Ovary (tissue), 3 donors: Measurements from ENCODE around the gene TRMT112.

Experiments
- EP300 ChIP-seq: sonication (generic); formaldehyde crosslinking; IDR thresholded peaks from one replicate; pipeline ENCODE4 v1.6.1; 2017; ENCODE audit warnings: antibody characterized with exemption
- POLR2A ChIP-seq: fragments of 450-650 bp; IDR thresholded peaks from one replicate; pipeline ENCODE4 v1.6.1; 2017; ENCODE audit warnings: antibody characterized with exemption, mild to moderate bottlenecking, moderate library complexity
- TF ChIP-seq, protein P1 (sequence below), 3 donors: fragments of 450-650 bp in 2 of 3; fragments of 200-600 bp in 1 of 3; IDR thresholded peaks; one replicate each; pipeline versions ENCODE4 v1.5.1 to v1.8.0; 2016 to 2022; ENCODE audit warnings: antibody characterized with exemption in 3 of 3, mild to moderate bottlenecking in 1 of 3
- donor health status: DM: no; HTN: no; CAD: no.

DNA sequence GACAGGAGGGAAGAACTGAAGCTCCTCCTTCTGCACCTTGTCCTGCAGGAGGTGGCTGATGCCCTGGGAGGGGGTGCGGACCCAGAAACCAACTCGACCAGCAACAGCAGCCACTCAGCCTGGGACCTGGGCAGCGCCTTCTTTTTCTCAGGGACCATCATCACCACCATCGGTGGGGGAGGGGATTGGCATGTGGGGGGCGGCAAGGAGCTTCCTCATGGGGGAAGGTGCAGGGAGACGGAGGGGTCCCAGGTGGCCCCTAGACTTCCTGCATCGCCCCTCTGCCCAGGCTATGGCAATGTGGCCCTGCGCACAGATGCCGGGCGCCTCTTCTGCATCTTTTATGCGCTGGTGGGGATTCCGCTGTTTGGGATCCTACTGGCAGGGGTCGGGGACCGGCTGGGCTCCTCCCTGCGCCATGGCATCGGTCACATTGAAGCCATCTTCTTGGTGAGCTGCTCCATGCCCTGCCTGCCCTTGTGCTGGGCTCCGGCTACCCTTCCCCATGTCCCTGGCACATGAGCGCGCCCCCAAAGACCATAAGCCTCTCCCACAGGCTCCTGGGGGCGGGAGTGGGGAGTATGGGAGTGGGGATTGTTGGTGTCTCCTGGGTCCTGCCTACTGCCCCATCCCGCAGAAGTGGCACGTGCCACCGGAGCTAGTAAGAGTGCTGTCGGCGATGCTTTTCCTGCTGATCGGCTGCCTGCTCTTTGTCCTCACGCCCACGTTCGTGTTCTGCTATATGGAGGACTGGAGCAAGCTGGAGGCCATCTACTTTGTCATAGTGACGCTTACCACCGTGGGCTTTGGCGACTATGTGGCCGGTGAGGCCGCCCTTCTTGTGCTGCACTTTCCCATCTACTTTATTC, 20.3 kb downstream of the TRMT112 start:
- TF ChIP-seq, protein P1, sequence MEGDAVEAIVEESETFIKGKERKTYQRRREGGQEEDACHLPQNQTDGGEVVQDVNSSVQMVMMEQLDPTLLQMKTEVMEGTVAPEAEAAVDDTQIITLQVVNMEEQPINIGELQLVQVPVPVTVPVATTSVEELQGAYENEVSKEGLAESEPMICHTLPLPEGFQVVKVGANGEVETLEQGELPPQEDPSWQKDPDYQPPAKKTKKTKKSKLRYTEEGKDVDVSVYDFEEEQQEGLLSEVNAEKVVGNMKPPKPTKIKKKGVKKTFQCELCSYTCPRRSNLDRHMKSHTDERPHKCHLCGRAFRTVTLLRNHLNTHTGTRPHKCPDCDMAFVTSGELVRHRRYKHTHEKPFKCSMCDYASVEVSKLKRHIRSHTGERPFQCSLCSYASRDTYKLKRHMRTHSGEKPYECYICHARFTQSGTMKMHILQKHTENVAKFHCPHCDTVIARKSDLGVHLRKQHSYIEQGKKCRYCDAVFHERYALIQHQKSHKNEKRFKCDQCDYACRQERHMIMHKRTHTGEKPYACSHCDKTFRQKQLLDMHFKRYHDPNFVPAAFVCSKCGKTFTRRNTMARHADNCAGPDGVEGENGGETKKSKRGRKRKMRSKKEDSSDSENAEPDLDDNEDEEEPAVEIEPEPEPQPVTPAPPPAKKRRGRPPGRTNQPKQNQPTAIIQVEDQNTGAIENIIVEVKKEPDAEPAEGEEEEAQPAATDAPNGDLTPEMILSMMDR (IDR thresholded peaks at IDR 0.05), result no peak
- TF ChIP-seq POLR2A, result no peak
- TF ChIP-seq EP300, result no peak
